ENCODE data around the gene SLC9A5. TPM values are rescaled to one million over a fixed set of nuclear protein-coding genes. Genes with fewer than 3 reads are reported as not detected.

The SLC9A5 gene
- polyA plus RNA-seq, 1 donor = 0.96 TPM

DNA sequence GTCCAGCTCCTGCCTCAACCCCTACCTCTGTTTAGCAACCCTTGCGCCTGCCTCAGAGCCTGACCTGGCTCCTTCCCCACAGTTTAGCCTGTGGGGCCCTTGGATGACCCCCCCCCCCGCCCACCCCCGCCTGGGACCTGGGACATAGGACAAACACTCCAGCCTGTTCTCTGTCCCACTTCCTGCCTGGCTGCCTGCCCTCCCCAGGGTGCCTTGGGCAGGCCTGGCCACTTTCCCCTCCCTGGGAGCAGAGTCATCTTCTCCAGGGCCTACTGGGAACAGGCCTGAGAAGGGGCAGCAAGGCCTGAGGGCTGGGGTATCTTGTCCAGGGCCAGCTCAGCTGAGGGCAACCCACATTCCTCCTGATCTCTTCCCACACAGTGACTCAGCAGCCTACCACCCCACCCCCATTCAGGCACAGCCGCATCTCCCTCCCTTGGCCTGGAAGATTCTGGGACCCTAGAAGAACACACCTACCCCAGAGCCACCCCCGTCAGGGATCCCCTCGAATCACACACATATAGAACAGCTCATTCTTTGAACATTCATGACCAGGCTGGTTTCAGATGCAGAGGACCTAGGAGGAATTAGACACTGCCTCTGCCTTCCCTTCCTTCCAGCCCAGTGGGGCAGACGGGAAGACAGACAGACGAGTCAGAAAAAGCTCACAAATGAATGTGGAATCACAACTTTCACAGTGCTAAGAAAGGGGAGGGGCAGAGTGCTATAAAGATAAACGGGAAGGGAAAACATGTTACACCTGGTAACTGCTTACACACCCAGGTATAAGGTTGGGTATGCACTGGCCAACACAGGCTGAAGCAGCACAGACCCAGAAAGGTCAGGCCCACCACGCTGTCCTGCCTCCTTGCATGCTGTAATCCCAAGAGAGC is 7.5 kb upstream of the SLC9A5 start:
- no peaks in the 10 kb centered on the region for H3K27me3 ChIP-seq (ENCODE audit: control insufficient read depth, insufficient read depth, low read length)
- no peak overlapping the region for H3K4me3 ChIP-seq (ENCODE audit: low read length)
- peaks cover 19% of the 10 kb centered on the region for H3K36me3 ChIP-seq (ENCODE audit: control insufficient read depth, insufficient read depth, low read length)
- H3K4me1 ChIP-seq (ENCODE audit: control insufficient read depth, insufficient read depth, low read length) = peaks cover 28% of the 10 kb centered on the region
- H3K9me3 ChIP-seq (ENCODE audit: control insufficient read depth, low read depth, low read length) = peaks cover 4% of the 10 kb centered on the region
- H3K27ac ChIP-seq (ENCODE audit: low read length) = peak overlapping the region; percentile 57
- 14% methylated on average over 1 of the region's 10 CpGs for WGBS (ENCODE audit: insufficient coverage, low lambda C conversion rate)
- peak; percentile 39 to 72 for DNase-seq

DNA sequence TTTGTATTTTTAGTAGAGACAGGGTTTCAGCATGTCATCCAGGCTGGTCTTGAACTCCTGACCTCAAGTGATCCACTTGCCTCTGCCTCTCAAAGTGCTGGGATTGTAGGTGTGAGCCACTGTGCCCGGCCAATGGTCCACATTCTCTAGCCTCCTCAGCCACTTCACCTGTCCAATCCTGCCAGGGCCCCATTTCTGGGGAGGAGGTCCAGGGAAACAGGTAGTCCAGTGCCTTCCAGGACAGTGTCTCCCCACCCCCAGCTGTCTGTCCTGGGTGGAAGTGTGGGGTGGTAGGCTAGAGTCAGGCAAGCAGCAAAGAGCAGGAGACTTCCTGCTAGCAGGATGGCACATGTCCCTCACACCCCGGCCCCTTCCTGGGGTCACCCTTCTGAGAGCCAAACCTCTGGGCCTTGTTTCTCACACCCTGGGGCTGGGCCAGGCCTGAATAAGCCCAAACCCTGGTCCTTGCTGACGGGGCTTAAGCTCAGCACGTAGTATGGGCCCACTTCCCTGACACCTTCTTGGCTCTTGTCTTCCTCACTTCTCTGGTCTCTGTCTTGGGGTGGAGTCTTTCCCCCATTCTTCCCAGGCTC is 6.5 kb upstream of the SLC9A5 start:
- no peak overlapping the region for H3K4me3 ChIP-seq (ENCODE audit: low read length)
- 100% methylated on average over 1 of the region's 4 CpGs for WGBS (ENCODE audit: insufficient coverage, low lambda C conversion rate)
- no peak overlapping the region for H3K27ac ChIP-seq (ENCODE audit: low read length)
- no peaks in the 10 kb centered on the region for H3K9me3 ChIP-seq (ENCODE audit: control insufficient read depth, low read depth, low read length)
- no peak for DNase-seq
- H3K27me3 ChIP-seq (ENCODE audit: control insufficient read depth, insufficient read depth, low read length) = no peaks in the 10 kb centered on the region
- H3K36me3 ChIP-seq (ENCODE audit: control insufficient read depth, insufficient read depth, low read length) = peaks cover 12% of the 10 kb centered on the region
- peaks cover 28% of the 10 kb centered on the region for H3K4me1 ChIP-seq (ENCODE audit: control insufficient read depth, insufficient read depth, low read length)

DNA sequence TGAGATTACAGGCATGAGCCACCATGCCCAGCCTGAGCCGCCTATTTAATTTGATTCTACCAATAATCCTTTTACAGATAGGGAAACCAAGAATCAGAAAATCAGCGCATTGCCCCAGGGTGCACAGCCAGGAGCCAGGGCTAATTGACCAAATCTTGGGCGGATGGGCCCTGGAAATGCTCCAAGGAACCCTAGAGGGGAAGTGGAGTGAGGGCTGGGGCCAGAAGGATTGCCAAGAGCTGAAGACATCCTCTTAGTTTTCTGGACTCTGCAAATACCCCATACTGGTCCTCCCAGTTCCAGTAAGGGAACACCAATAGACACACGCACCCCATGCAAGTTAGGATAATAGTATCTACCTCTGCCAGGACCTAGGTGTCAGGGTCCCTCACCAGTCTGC is 5.3 kb upstream of the SLC9A5 start:
- Histone ChIP-seq H3K9me3 (ENCODE audit: control insufficient read depth, low read depth, low read length) (no peaks in the 10 kb centered on the region), H3K27me3 (ENCODE audit: control insufficient read depth, insufficient read depth, low read length) (peaks cover 7% of the 10 kb centered on the region), H3K36me3 (ENCODE audit: control insufficient read depth, insufficient read depth, low read length) (peaks cover 6% of the 10 kb centered on the region), H3K4me1 (ENCODE audit: control insufficient read depth, insufficient read depth, low read length) (peaks cover 36% of the 10 kb centered on the region), H3K27ac (ENCODE audit: low read length) (no peak overlapping the region), H3K4me3 (ENCODE audit: low read length) (no peak overlapping the region)
- DNase-seq = no peak
- WGBS (ENCODE audit: insufficient coverage, low lambda C conversion rate) = no CpG with 5 or more reads among the region's 4 CpGs

DNA sequence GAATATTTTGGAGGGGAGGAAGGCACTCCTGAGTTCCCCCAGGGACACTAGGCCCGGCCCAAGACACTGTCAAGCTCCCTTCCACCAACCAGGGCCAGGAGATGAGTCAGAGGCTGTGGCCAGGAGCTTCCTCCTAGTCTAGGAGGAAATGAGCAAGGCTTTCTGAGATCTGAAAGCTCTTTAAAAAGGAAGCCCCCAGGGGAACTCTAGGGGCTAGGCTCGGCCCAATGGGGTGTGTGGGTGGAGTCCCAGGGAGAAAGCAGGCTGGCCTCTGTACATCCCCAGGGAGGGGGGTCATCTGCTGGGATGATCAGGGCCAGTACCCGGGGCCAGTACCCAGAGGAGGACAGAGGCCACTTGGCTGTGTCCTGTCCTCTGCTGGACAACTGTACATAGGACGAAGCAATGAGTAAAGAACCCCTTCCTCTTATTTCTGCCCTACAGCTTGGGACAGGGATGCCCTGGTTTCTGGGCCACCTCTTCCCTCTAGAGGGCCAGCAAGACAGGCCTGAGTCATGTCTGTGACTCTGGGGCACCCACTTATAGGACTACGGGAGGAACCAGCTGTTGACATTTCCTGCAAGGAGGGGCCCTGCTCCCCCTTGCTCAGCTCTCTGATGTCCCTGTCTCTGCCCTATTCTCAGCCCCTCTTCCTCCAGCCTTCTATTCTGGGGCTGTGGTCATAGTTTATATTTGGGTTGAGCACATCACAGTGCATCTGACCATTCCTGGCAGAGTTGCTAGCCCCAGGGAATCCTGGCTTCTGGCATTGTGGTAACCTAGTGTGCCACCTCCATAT is 4.2 kb upstream of the SLC9A5 start:
- no peak overlapping the region for H3K27ac ChIP-seq (ENCODE audit: low read length)
- no peak for DNase-seq
- H3K36me3 ChIP-seq (ENCODE audit: control insufficient read depth, insufficient read depth, low read length) = peaks cover 2% of the 10 kb centered on the region
- H3K27me3 ChIP-seq (ENCODE audit: control insufficient read depth, insufficient read depth, low read length) = peaks cover 17% of the 10 kb centered on the region
- H3K4me1 ChIP-seq (ENCODE audit: control insufficient read depth, insufficient read depth, low read length) = peaks cover 43% of the 10 kb centered on the region
- WGBS (ENCODE audit: insufficient coverage, low lambda C conversion rate) = no CpG with 5 or more reads among the region's 5 CpGs
- H3K4me3 ChIP-seq (ENCODE audit: low read length) = no peak overlapping the region
- no peaks in the 10 kb centered on the region for H3K9me3 ChIP-seq (ENCODE audit: control insufficient read depth, low read depth, low read length)

DNA sequence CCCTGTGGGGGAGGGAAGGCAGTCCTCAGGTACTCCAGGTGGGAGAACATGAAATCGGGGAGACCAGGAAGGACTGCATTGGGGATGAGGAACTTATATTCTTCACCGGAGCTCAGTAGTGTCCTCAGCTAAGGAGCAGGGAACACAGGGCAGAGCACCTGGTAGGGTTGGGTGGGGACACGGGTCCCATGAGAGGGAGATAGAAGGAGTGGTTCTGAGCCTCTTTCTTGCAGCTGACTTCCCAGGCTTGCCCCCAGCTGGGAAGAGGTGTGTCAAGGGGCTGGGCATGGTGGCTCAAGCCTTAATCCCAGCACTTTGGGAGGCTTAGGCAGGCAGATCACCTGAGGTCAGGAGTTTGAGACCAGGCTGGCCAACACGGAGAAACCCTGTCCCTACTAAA is 3.6 kb upstream of the SLC9A5 start:
- Histone ChIP-seq H3K4me1 (ENCODE audit: control insufficient read depth, insufficient read depth, low read length) (peaks cover 43% of the 10 kb centered on the region), H3K9me3 (ENCODE audit: control insufficient read depth, low read depth, low read length) (no peaks in the 10 kb centered on the region), H3K27ac (ENCODE audit: low read length) (no peak overlapping the region), H3K27me3 (ENCODE audit: control insufficient read depth, insufficient read depth, low read length) (peaks cover 23% of the 10 kb centered on the region), H3K36me3 (ENCODE audit: control insufficient read depth, insufficient read depth, low read length) (no peaks in the 10 kb centered on the region), H3K4me3 (ENCODE audit: low read length) (no peak overlapping the region)
- no CpG with 5 or more reads among the region's 4 CpGs for WGBS (ENCODE audit: insufficient coverage, low lambda C conversion rate)
- no peak for DNase-seq

DNA sequence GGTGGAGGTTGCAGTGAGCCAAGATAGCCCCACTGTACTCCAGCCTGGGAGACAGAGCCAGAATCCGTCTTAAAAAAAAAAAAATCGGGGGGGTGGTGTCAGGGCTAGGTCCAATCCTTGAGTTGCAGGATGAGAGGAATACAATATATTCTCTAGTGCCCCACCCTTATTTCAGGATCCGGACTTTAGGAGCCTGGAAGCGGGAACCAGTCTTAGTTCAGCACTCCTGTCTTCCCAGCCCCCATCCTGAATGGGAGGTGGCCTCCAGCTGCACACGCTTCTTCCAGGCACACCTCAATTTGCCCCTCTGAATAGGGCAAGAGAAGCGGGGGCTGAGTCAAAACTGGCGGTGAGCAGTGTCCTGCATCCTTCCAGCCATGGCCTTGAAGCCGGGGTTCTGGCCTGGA is 3.1 kb upstream of the SLC9A5 start:
- Histone ChIP-seq H3K4me3 (ENCODE audit: low read length) (peak overlapping the region; percentile 81), H3K4me1 (ENCODE audit: control insufficient read depth, insufficient read depth, low read length) (peaks cover 40% of the 10 kb centered on the region), H3K27me3 (ENCODE audit: control insufficient read depth, insufficient read depth, low read length) (peaks cover 28% of the 10 kb centered on the region), H3K27ac (ENCODE audit: low read length) (no peak overlapping the region), H3K36me3 (ENCODE audit: control insufficient read depth, insufficient read depth, low read length) (no peaks in the 10 kb centered on the region), H3K9me3 (ENCODE audit: control insufficient read depth, low read depth, low read length) (no peaks in the 10 kb centered on the region)
- no CpG with 5 or more reads among the region's 8 CpGs for WGBS (ENCODE audit: insufficient coverage, low lambda C conversion rate)
- no peak for DNase-seq

DNA sequence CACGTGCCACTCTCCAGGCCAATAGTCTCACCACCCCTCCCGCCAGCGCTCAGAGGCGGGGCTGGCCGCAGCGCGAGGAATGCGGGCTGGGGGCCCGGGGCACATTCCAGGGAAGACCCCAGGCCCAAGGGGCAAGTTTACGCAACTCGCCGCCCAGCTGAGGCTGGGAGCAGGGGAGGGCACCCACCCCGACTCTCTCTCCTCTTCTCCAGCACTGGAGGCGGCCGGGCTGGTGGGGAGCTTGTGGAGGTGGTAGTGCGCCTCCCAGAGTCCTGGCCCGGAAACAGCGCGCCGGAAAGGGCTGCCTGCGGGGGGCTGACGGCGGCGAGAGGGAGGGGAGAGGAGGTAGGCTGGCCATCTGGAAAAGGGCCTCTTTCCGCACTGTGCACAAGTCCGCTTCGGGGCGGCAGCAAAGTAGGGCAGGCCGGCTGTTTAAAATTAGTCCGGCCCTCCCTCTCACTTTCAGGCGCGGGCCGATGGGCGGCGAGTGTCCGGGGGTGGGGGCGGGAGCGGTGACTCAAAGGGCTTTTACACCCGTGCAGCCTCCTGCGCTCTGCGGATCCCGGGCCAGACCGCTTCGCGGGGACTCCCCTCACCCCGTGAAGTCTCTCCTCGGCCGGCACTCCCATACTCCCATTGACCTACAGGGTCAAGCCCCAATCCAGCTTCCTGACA is 2.6 kb upstream of the SLC9A5 start:
- H3K9me3 ChIP-seq (ENCODE audit: control insufficient read depth, low read depth, low read length) = no peaks in the 10 kb centered on the region

DNA sequence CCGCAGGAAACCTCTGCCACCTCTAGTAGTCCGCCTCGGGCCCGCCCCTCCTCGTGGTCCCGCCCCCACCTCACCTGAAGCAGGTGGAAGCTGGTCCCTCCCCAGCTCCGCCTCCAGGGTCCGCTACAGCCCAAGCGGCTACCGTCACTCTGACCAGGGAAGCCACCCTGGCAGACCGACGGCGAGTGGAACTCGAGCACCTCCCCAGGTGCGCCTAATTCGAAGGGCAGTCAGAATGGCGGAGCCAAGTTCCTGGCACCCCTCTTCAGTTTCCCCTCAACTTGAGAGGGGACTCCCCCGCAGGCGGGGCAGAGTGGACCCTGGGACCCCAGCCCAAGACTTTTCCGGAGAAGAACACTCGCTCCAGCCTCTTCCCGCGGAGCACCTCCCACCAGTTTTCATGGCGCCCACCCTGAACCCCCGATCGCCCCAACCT is 2.0 kb upstream of the SLC9A5 start:
- peak in 1 of 2 donors; percentile 61 for DNase-seq
- WGBS (ENCODE audit: insufficient coverage, low lambda C conversion rate) = no CpG with 5 or more reads among the region's 26 CpGs

More for the DNA sequence above, 2.6 kb upstream of the SLC9A5 start:
- Histone ChIP-seq H3K4me1 (ENCODE audit: control insufficient read depth, insufficient read depth, low read length) (peaks cover 34% of the 10 kb centered on the region), H3K27me3 (ENCODE audit: control insufficient read depth, insufficient read depth, low read length) (peaks cover 32% of the 10 kb centered on the region), H3K27ac (ENCODE audit: low read length) (peak overlapping the region; percentile 79), H3K4me3 (ENCODE audit: low read length) (peak overlapping the region; percentile 81), H3K36me3 (ENCODE audit: control insufficient read depth, insufficient read depth, low read length) (no peaks in the 10 kb centered on the region)
- WGBS (ENCODE audit: insufficient coverage, low lambda C conversion rate) = no CpG with 5 or more reads among the region's 48 CpGs
- peak; percentile 51 to 79 for DNase-seq

DNA sequence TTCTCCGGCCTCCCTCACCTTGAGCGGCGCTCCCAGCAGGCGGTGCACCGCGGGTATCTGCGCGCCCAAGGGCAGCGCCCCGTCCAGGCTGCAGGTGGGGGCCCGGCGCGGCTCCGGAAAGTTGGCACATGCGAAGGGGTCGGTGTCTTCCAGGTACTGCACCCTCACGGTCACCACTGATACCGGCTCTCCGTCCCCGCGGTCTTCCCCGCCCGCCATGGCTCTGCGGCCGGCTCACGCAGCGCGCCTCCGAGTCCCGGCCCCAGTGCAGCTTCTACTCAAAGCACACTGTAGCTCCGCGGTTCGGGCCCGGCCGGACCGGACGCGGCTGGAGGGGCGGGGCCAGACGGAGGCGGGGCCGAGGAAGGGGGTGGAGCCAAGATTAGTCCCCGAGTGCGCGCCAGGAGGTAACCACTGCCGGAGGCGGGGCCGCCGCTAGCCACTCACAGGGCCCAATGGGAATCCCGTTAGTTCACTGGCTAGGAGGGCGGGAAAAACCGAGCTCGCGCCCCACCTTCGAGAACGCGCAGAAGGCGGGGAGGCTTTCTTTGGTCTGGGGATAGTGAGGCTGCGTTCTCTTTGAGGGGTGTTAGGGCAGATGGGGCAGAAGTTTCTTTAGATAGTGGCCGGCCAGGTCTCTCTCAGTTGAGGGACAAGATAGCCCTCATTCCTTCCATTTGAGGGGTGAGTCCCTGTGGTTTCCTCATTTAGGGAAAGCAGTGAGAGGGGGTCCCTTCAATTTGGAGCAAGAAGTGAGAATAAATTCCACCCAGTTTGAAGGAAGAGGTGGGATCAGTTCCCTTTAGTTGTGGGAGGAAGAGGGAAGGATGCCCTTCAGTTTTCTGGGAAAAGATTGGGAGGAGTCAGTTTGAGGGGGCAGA is 1.3 kb upstream of the SLC9A5 start, which contains the start of gene FHOD1:
Gene FHOD1 (minus strand): TSS at position 290 of the 881 bp plus-strand sequence. CDS start 71 bp downstream, at position 219.
- Histone ChIP-seq H3K27ac (ENCODE audit: low read length) (peak within 1 kb of the TSS; percentile 79), H3K36me3 (ENCODE audit: control insufficient read depth, insufficient read depth, low read length) (no peaks in the 10 kb centered on the region), H3K4me1 (ENCODE audit: control insufficient read depth, insufficient read depth, low read length) (peaks cover 23% of the 10 kb centered on the region), H3K27me3 (ENCODE audit: control insufficient read depth, insufficient read depth, low read length) (peaks cover 35% of the 10 kb centered on the region), H3K9me3 (ENCODE audit: control insufficient read depth, low read depth, low read length) (no peaks in the 10 kb centered on the region), H3K4me3 (ENCODE audit: low read length) (peak within 1 kb of the TSS; percentile 81)
- peak; percentile 90 to 93 for DNase-seq
- WGBS (ENCODE audit: insufficient coverage, low lambda C conversion rate) = no CpG with 5 or more reads among the region's 60 CpGs

More for the DNA sequence above, 2.0 kb upstream of the SLC9A5 start:
- peaks cover 34% of the 10 kb centered on the region for H3K27me3 ChIP-seq (ENCODE audit: control insufficient read depth, insufficient read depth, low read length)
- peak overlapping the region; percentile 79 for H3K27ac ChIP-seq (ENCODE audit: low read length)
- H3K4me3 ChIP-seq (ENCODE audit: low read length) = peak overlapping the region; percentile 81
- no peaks in the 10 kb centered on the region for H3K36me3 ChIP-seq (ENCODE audit: control insufficient read depth, insufficient read depth, low read length)
- H3K4me1 ChIP-seq (ENCODE audit: control insufficient read depth, insufficient read depth, low read length) = peaks cover 29% of the 10 kb centered on the region
- H3K9me3 ChIP-seq (ENCODE audit: control insufficient read depth, low read depth, low read length) = no peaks in the 10 kb centered on the region

Measured in large intestine (tissue), 3 donors.